CD8-positive, alpha-beta memory T cell (primary cell): ENCODE measurements around the gene HELZ. TPM values are rescaled to one million over a fixed set of nuclear protein-coding genes. Genes with fewer than 3 reads are reported as not detected.

Experiments used
- CTCF ChIA-PET: fragments of 350-600 bp; sonication (Branson Sonifier 250); formaldehyde crosslinking; loops from one replicate; lab custom pipeline; 2021; ENCODE audit warnings: antibody characterized with exemption; lab: Charles Lee
- POLR2A ChIA-PET: fragments of 350-600 bp; sonication (Branson Sonifier 250); formaldehyde crosslinking; loops from one replicate; lab custom pipeline; 2021; ENCODE audit warnings: antibody characterized with exemption; lab: Charles Lee
- DNase-seq, 5 donors: peaks; one replicate each; pipeline versions ENCODE4 v3.0.0 to v3.0.0-alpha.2; 2020 to 2022; ENCODE audit warnings: mixed read lengths in 1 of 5
- H3K27ac ChIP-seq: one replicate; pipeline ENCODE4 v1.7.0; 2013; ENCODE audit warnings: low read depth, mild to moderate bottlenecking, low read length, moderate library complexity
- H3K27me3 ChIP-seq: 2 replicates; pipeline ENCODE4 v1.7.0; 2013; ENCODE audit warnings: low read length, mild to moderate bottlenecking; ENCODE audit not compliant: insufficient read depth, poor library complexity, severe bottlenecking
- H3K36me3 ChIP-seq: 2 replicates; pipeline ENCODE4 v1.7.0; 2013; ENCODE audit warnings: mild to moderate bottlenecking, low read length, moderate library complexity; ENCODE audit not compliant: insufficient read depth
- H3K4me1 ChIP-seq: 2 replicates; pipeline ENCODE4 v1.7.0; 2013; ENCODE audit warnings: mild to moderate bottlenecking, low read length, moderate library complexity; ENCODE audit not compliant: insufficient read depth
- H3K4me3 ChIP-seq: 2 replicates; pipeline ENCODE4 v1.7.0; 2013; ENCODE audit warnings: mild to moderate bottlenecking, low read length
- H3K9me3 ChIP-seq: 2 replicates; pipeline ENCODE4 v1.7.0; 2013; ENCODE audit warnings: mild to moderate bottlenecking, low read length
- H3K27ac Mint-ChIP-seq, 8 donors: one replicate each; pipeline ENCODE4 v1.8.0; 2020 to 2021; ENCODE audit warnings: mixed read lengths in 8 of 8, mild to moderate bottlenecking in 6 of 8, inconsistent platforms in 3 of 8, moderate library complexity in 3 of 8
- H3K27me3 Mint-ChIP-seq, 2 donors: one replicate each; pipeline ENCODE4 v1.8.0; 2020 to 2021; ENCODE audit warnings: mixed read lengths in 2 of 2, mild to moderate bottlenecking in 1 of 2, moderate library complexity in 1 of 2
- H3K36me3 Mint-ChIP-seq, 3 donors: one replicate each; pipeline ENCODE4 v1.8.0; 2020 to 2021; ENCODE audit warnings: mixed read lengths in 3 of 3, inconsistent platforms in 1 of 3, mild to moderate bottlenecking in 1 of 3
- H3K4me1 Mint-ChIP-seq, 3 donors: one replicate each; pipeline ENCODE4 v1.8.0; 2020 to 2021; ENCODE audit warnings: mixed read lengths in 3 of 3, inconsistent platforms in 1 of 3, mild to moderate bottlenecking in 1 of 3
- H3K4me3 Mint-ChIP-seq, 7 donors: one replicate each; pipeline ENCODE4 v1.8.0; 2020 to 2021; ENCODE audit warnings: mixed read lengths in 7 of 7, mild to moderate bottlenecking in 6 of 7, moderate library complexity in 4 of 7, inconsistent platforms in 2 of 7
- H3K9me3 Mint-ChIP-seq, 5 donors: one replicate each; pipeline ENCODE4 v1.8.0; 2020 to 2022; ENCODE audit warnings: mixed read lengths in 5 of 5, mild to moderate bottlenecking in 3 of 5, moderate library complexity in 2 of 5, inconsistent platforms in 1 of 5
- polyA plus RNA-seq: library from polyadenylated mRNA; unstranded; fragments of 300-500 nt; fragmentation: Illumina TruSeq; gene quantifications from one replicate; pipeline ENCODE4 v1.2.3, GENCODE V29; 2021
- total RNA-seq, 2 experiments: library from RNA; stranded (reverse); gene quantifications; one replicate each; pipeline ENCODE4 v1.2.3, GENCODE V29; 2021

The HELZ gene
- total and polyA plus RNA-seq, 3 experiments from 2014 or later = 56.4 to 85.0 (median 62.5) TPM

DNA sequence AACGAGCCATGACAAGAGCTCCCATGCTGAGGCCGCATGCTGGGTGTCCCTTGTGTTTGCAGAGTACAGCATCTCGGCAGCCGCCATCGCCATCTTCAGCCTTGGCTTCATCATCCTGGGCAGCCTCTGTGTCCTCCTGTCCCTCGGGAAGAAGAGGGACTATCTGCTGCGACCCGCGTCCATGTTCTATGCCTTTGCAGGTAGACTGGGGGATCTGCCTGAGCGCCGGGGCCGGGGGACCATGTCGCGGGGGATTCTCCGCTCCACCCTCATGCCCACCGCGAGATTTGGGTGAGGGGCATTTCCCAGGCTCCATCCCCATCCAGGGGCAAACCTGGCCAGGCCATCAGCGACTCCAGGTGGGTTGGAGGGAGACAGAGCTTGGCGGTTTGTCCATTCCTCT lies 190.0 kb downstream of the HELZ start:
- ChIA-PET CTCF (no interaction called here), POLR2A (no interaction called here)
- Mint-ChIP-seq H3K9me3 (peaks cover 0 to 2% (median 0%) of the 10 kb centered on the region in 5 donors), H3K27ac (no peak overlapping the region), H3K4me3 (no peak overlapping the region), H3K36me3 (peaks cover 0 to 4% (median 0%) of the 10 kb centered on the region in 3 donors), H3K27me3 (peaks cover 0 to 4% of the 10 kb centered on the region in 2 donors), H3K4me1 (no peaks in the 10 kb centered on the region)
- Histone ChIP-seq H3K9me3 (no peaks in the 10 kb centered on the region), H3K27me3 (no peaks in the 10 kb centered on the region), H3K4me1 (no peaks in the 10 kb centered on the region), H3K27ac (no peak overlapping the region), H3K4me3 (no peak overlapping the region), H3K36me3 (no peaks in the 10 kb centered on the region)
- DNase-seq = peak in 1 of 5 donors; percentile 42

DNA sequence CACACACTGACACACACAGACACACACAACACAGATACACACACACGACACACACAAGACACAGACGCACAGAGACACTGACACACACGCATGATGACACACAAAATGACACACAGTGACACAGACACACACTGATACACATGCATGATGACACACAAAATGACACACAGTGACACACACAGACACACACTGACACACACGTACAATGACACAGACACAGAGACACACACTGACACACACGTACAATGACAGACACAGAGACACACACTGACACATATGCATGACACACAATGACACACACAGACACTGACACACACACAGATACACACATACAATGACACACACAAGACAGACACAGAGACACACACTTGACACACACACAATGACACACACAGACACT lies 190.4 kb downstream of the HELZ start:
- Histone ChIP-seq H3K27ac (no peak overlapping the region), H3K4me3 (no peak overlapping the region), H3K9me3 (peaks cover under 1% of the 10 kb centered on the region), H3K4me1 (no peaks in the 10 kb centered on the region), H3K36me3 (no peaks in the 10 kb centered on the region), H3K27me3 (no peaks in the 10 kb centered on the region)
- ChIA-PET POLR2A (no interaction called here), CTCF (no interaction called here)
- H3K36me3 Mint-ChIP-seq = peaks cover 0 to 4% (median 0%) of the 10 kb centered on the region in 3 donors
- peaks cover under 1 to 4% (median 1%) of the 10 kb centered on the region in 5 donors for H3K9me3 Mint-ChIP-seq
- peak overlapping the region in 2 of 8 donors; percentile 0 to 45 for H3K27ac Mint-ChIP-seq
- peak in 1 of 5 donors; percentile 3 for DNase-seq
- no peaks in the 10 kb centered on the region for H3K4me1 Mint-ChIP-seq
- peaks cover 0 to 4% of the 10 kb centered on the region in 2 donors for H3K27me3 Mint-ChIP-seq
- no peak overlapping the region for H3K4me3 Mint-ChIP-seq

DNA sequence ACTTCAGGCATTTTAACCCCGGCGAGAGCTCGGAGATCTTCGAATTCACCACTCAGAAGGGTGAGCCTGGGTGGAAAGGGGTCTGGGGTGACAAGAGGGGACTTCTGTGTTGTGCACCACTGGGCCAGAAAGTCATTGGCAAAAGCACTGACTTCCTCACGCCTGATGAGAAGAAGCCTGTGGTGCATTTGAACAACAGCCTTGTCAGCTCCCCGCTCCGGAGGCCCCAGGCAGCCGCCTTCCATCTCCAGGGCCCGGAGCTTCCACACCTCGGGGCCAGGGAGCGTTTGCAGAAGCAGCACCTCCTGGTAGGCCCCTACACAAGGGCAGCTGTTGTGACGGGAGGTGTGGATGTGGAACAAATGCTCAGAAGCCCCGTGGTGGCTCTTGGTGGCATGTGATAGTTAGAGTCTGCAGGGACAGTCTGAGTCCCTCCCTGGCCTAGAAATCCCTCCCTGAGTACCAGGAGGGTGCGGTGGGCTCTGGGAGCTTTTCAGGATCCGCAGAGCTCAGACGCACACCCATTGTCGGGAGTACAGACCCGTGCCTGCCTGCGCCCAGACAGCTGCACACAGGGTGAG lies 190.9 kb downstream of the HELZ start:
- peak overlapping the region in 1 of 8 donors; percentile 70 for H3K27ac Mint-ChIP-seq
- POLR2A ChIA-PET = no interaction called here
- Histone ChIP-seq H3K27ac (no peak overlapping the region), H3K4me1 (no peaks in the 10 kb centered on the region), H3K9me3 (peaks cover 5% of the 10 kb centered on the region), H3K4me3 (no peak overlapping the region), H3K27me3 (no peaks in the 10 kb centered on the region), H3K36me3 (no peaks in the 10 kb centered on the region)
- peaks cover 5 to 8% (median 7%) of the 10 kb centered on the region in 5 donors for H3K9me3 Mint-ChIP-seq
- peaks cover 0 to 4% of the 10 kb centered on the region in 2 donors for H3K27me3 Mint-ChIP-seq
- CTCF ChIA-PET = no interaction called here
- DNase-seq = peak in 1 of 5 donors; percentile 37
- H3K36me3 Mint-ChIP-seq = peaks cover 0 to 4% (median 1%) of the 10 kb centered on the region in 3 donors
- no peak overlapping the region for H3K4me3 Mint-ChIP-seq
- no peaks in the 10 kb centered on the region for H3K4me1 Mint-ChIP-seq

DNA sequence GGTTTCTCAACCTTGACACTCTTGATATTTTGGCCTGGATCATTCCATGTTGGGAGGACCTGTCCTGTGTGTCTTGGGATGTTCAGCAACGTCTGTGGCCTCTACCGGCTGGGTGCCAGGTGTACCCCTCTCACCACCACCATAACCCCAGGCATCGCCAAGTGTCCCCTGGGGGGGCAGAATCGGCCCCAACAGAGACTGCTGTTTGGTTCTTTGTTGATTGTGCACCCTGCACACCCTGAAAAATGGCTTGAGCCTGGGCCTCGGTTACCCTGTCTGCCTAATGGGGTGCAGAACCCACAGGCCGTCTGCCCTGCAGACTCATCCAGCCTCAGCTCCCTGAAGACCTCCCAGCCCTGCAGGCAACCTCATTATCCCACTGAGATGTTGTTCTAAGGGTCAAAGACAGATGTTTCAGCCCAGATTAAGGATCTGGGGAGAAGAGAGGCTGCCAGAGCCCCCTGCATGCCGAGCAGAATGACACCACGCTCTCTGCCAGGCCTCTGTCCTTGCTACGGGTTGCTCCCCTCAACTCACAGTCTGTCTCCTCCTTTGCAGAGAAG lies 191.5 kb downstream of the HELZ start:
- Mint-ChIP-seq H3K27me3 (peaks cover 0 to 4% of the 10 kb centered on the region in 2 donors), H3K4me1 (no peaks in the 10 kb centered on the region), H3K27ac (peak overlapping the region in 1 of 8 donors; percentile 70), H3K4me3 (no peak overlapping the region), H3K36me3 (peaks cover 2 to 7% (median 4%) of the 10 kb centered on the region in 3 donors), H3K9me3 (peaks cover 11 to 14% (median 12%) of the 10 kb centered on the region in 5 donors)
- ChIA-PET POLR2A (no interaction called here), CTCF (no interaction called here)
- Histone ChIP-seq H3K27me3 (no peaks in the 10 kb centered on the region), H3K4me1 (no peaks in the 10 kb centered on the region), H3K36me3 (no peaks in the 10 kb centered on the region), H3K4me3 (no peak overlapping the region), H3K9me3 (peaks cover 6% of the 10 kb centered on the region), H3K27ac (no peak overlapping the region)
- DNase-seq = peak in 1 of 5 donors; percentile 19

DNA sequence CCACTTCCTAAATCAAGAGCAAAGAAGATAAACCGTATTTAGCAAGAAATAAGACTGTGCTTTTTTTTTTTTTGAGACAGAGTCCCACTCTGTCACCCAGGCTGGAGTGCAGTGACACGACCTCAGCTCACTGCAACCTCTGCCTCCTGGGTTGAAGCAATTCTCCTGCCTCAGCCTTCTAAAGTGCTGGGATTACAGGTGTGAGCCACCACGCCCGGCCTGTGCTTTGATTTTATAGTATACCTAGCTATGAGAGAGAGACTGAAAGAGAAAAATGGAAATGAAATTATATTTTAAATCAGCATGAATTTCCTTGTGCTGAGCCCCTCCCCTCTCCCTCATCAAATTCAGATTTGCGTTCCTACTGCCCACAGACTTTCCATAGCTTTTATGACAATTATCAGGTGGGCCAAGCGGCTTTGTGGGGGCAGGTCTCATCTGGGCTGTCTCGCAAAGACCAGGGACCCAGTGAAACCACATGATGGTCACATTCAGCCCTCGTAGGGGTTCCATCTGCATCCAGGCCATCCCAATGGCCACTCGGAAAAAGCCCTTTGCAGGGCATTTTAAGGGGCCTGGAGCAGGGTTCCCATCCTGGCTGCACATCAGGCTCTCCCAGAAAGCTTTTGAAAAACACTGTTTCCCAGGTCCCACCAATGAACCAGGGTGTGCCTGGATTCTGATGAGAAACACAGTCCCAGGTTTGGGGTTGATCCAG lies 192.1 kb downstream of the HELZ start:
- Histone ChIP-seq H3K27ac (no peak overlapping the region), H3K27me3 (no peaks in the 10 kb centered on the region), H3K9me3 (peaks cover 6% of the 10 kb centered on the region), H3K4me1 (no peaks in the 10 kb centered on the region), H3K36me3 (no peaks in the 10 kb centered on the region), H3K4me3 (no peak overlapping the region)
- H3K27me3 Mint-ChIP-seq = peaks cover 0 to 4% of the 10 kb centered on the region in 2 donors
- no peak overlapping the region for H3K27ac Mint-ChIP-seq
- peaks cover 14 to 19% (median 18%) of the 10 kb centered on the region in 5 donors for H3K9me3 Mint-ChIP-seq
- peaks cover 2 to 12% (median 4%) of the 10 kb centered on the region in 3 donors for H3K36me3 Mint-ChIP-seq
- ChIA-PET CTCF (no interaction called here), POLR2A (no interaction called here)
- no peak overlapping the region for H3K4me3 Mint-ChIP-seq
- DNase-seq = peak in 1 of 5 donors; percentile 19
- no peaks in the 10 kb centered on the region for H3K4me1 Mint-ChIP-seq

DNA sequence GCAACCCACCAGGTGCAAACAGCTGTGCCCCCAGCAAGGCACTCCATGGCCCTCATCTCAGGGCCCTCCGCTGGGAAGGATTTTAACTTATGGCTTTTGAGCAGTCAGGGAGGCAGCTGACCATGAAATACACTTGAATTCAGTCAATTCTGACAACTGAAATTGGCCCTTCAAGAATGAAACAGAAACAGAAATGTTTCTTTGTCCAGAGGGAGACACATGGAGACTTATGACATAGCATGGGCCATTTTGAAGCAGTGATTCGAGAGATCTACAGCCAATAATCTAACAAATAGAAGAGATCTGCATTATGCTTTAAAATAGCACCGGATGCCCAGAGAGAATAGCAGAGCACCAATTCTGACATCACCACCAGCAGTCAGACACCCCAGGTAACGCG lies 193.2 kb downstream of the HELZ start:
- peaks cover 2 to 22% (median 4%) of the 10 kb centered on the region in 3 donors for H3K36me3 Mint-ChIP-seq
- peak in 1 of 5 donors; percentile 8 for DNase-seq
- H3K27me3 ChIP-seq = no peaks in the 10 kb centered on the region
- H3K9me3 ChIP-seq = peaks cover 9% of the 10 kb centered on the region
- H3K4me3 ChIP-seq = no peak overlapping the region
- H3K9me3 Mint-ChIP-seq = peaks cover 17 to 27% (median 24%) of the 10 kb centered on the region in 5 donors
- no peaks in the 10 kb centered on the region for H3K4me1 Mint-ChIP-seq
- ChIA-PET CTCF (no interaction called here), POLR2A (no interaction called here)
- peaks cover 0 to 4% of the 10 kb centered on the region in 2 donors for H3K27me3 Mint-ChIP-seq
- peak overlapping the region in 1 of 8 donors; percentile 38 for H3K27ac Mint-ChIP-seq
- no peak overlapping the region for H3K4me3 Mint-ChIP-seq
- H3K27ac ChIP-seq = no peak overlapping the region
- no peaks in the 10 kb centered on the region for H3K4me1 ChIP-seq
- no peaks in the 10 kb centered on the region for H3K36me3 ChIP-seq

DNA sequence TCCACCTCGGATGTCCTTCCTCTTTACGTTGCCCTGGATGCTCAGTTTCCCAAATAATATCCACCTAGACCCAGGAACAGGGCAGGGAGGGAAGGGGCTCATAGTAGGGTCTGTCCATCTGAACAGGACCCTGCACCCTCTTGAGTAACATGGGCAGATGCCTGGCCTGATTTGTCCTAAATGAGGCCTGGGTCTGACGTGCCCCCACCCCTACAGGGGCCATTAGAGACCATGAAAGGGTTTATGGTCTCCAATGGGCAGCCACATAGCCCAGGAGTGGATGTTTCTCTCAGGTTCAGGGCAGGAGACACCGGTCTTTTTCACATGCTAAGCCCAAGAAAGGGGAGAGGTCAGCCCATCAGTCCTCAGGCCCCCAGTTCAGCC lies 193.8 kb downstream of the HELZ start:
- CTCF ChIA-PET = no interaction called here
- H3K27ac ChIP-seq = no peak overlapping the region
- H3K4me1 Mint-ChIP-seq = no peaks in the 10 kb centered on the region

More for the DNA sequence above, 193.8 kb downstream of the HELZ start:
- H3K36me3 Mint-ChIP-seq = peaks cover 2 to 24% (median 4%) of the 10 kb centered on the region in 3 donors
- H3K4me3 ChIP-seq = no peak overlapping the region
- POLR2A ChIA-PET = no interaction called here
- peaks cover 1 to 2% of the 10 kb centered on the region in 2 donors for H3K27me3 Mint-ChIP-seq
- H3K9me3 ChIP-seq = peaks cover 9% of the 10 kb centered on the region
- H3K36me3 ChIP-seq = no peaks in the 10 kb centered on the region
- H3K4me1 ChIP-seq = no peaks in the 10 kb centered on the region
- no peak overlapping the region for H3K27ac Mint-ChIP-seq
- peak in 1 of 5 donors; percentile 6 for DNase-seq
- no peak overlapping the region for H3K4me3 Mint-ChIP-seq
- no peaks in the 10 kb centered on the region for H3K27me3 ChIP-seq
- peaks cover 17 to 27% (median 24%) of the 10 kb centered on the region in 5 donors for H3K9me3 Mint-ChIP-seq
